NCI-H748 (cell line): Measurements from ENCODE around the gene TOMT.
"Not testable (repeated sequence)": the region's sequence is repeated elsewhere in the genome, so short reads cannot be mapped to it uniquely, and the experiment has no call there.

Source experiments
- DNase-seq: peaks from one replicate; lab custom pipeline; 2025; ENCODE audit not compliant: unreplicated experiment; lab: John Stamatoyannopoulos, UW

TOMT gene

DNA sequence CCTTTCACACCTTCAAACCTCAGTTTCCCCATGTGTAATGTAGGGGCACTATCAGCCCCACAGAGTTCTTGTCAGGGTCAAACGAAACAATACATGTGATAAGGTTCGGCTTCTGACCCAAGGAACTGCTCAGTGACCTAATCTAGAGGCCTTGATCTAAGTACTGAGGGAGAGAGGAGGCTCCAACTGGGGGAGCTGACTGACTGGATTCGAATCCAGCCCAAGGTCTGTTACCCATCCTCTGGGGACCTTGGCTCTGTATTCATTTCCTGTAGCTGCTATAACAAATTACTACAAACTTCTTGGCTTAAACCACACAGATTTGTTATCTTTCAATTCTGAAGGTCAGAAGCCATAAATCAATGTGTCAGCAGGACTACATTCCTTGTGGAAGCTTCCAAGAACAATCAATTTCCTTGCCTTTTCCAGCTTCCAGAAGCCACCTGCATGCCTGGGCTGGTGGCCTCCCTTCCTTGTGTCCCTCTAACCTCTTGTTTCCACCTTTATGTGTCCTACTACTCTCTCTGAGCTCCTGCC is 17.5 kb downstream of the TOMT start:
- no peak for DNase-seq

- DNase-seq: no peak
Observed at GRCh38 chr11:72124046-72124445, 18.3 kb downstream of the TOMT start.

DNA sequence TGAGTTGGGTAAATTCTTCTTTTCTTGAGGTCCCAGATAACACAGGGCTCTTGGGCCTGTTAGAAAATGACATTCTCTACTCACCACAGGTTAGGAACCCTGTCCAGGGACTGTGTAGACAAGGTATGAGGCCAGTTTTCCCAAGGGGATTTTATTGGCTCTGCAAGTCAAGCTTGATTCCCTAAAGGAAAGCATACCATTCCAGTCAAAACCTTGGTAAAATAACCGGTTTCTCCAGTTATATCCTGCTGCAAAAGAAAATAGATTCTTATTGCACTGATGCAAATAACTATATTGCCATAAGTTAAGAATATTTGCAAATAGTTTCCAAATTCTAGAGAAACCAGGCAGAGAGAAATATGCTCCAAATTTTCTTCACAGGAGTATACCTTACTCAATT is 20.2 kb downstream of the TOMT start:
- no peak for DNase-seq

- no peak for DNase-seq
Observed at GRCh38 chr11:72127923-72128322, 22.2 kb downstream of the TOMT start.

DNA sequence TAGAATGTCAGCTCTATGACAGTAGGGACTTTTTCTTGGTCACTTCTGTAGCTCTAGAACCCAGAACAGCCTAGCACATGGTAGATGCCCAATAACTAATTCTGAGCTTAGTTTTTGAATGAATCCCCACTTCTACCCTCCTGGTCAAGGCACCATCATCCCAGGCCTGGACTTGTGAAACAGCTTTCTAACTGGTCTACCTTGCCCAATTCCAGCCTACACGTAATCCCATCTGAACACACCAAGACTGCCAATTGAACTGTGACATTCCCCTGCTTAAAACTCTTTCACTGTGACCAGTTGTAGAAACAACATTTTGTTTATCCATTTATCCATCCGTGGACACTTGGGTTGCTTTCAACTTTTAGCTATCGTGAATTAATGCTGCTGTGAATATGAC is 23.7 kb downstream of the TOMT start:
- DNase-seq: no peak

- no peak for DNase-seq
Observed at GRCh38 chr11:72132646-72133045, 26.9 kb downstream of the TOMT start.

- not testable (repeated sequence) for DNase-seq
Observed at GRCh38 chr11:72135473-72135872, 29.7 kb downstream of the TOMT start, which contains the start of gene FOLR3. TSS of gene FOLR3 (plus strand) at chr11:72135725. CDS start at chr11:72135953, 228 bp downstream.

GRCh38 chr11:72135891-72136683 is 30.4 kb downstream of the TOMT start:
- no peak for DNase-seq

GRCh38 chr11:72136684-72137262 is 31.0 kb downstream of the TOMT start:
- DNase-seq: no peak

DNA sequence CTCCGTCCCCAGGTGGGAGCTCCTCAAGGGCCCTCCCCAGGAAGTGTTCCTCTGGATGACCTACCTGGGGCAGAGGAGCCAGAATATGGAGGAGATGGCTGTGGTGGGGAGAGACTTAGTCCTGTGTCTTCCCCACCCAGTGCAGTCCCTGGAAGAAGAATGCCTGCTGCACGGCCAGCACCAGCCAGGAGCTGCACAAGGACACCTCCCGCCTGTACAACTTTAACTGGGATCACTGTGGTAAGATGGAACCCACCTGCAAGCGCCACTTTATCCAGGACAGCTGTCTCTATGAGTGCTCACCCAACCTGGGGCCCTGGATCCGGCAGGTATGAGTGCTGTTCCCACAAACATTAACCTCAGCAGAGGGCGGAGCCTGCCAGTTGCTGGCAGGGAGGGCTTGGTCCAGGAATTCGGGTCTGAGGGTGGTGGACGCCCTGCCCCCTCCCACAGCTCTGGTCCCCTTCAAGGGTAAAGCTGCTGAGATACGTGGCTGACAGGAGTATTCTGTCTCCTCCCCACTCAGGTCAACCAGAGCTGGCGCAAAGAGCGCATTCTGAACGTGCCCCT is 33.2 kb downstream of the TOMT start:
- no peak for DNase-seq

GRCh38 chr11:72139500-72139899 is 33.8 kb downstream of the TOMT start:
- no peak for DNase-seq

- DNase-seq: no peak
Observed at GRCh38 chr11:72140661-72141060, 34.9 kb downstream of the TOMT start.

- no peak for DNase-seq
Observed at GRCh38 chr11:72141066-72141465, 35.3 kb downstream of the TOMT start.

- DNase-seq: not testable (repeated sequence)
Observed at GRCh38 chr11:72142086-72142485, 36.4 kb downstream of the TOMT start.

DNA sequence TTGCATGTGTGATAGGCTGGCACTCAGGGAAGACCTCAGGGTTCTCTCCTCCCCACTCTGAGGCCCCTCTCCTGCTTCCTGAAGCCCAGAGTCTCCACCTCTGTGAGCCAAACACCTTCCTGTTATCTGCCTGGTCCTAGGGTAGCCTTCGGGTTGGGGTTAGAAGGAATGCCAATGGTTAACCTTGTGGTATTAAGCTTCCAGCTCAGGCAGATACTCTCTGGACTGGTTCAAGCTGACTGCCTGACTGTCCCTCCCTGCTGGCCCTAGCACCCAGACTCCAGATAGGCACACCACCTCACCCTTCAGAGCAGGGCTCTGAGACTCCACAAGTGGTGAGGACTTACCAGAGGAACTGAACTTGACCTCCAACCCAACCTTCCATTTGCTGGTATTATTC is 36.8 kb downstream of the TOMT start:
- DNase-seq: not testable (repeated sequence)

- DNase-seq: no peak
Observed at GRCh38 chr11:72144807-72145565, 39.3 kb downstream of the TOMT start.

GRCh38 chr11:72146625-72147024 is 40.9 kb downstream of the TOMT start:
- DNase-seq: no peak

DNA sequence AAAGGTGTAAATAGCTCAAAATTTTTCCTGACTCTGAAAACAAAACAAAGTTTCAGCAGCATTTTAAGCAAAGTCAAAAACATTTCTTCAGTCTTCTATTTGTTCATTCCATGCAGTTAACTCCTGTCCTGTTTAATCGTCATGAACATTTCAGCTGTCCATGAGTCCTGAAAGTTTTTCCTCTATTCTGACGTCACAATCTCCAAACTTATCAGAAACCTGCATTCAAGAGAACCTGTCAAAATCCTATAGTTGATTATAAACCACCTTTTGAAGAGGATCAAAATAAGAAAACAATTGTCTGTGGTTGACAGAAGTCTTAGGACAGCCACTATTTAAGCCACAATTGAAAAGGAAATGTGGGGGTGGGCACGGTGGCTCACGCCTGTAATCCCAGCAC is 45.2 kb downstream of the TOMT start:
- DNase-seq: no peak

GRCh38 chr11:72153874-72154273 is 48.1 kb downstream of the TOMT start:
- not testable (repeated sequence) for DNase-seq

- DNase-seq: no peak
Observed at GRCh38 chr11:72154816-72155215, 49.1 kb downstream of the TOMT start.

DNA sequence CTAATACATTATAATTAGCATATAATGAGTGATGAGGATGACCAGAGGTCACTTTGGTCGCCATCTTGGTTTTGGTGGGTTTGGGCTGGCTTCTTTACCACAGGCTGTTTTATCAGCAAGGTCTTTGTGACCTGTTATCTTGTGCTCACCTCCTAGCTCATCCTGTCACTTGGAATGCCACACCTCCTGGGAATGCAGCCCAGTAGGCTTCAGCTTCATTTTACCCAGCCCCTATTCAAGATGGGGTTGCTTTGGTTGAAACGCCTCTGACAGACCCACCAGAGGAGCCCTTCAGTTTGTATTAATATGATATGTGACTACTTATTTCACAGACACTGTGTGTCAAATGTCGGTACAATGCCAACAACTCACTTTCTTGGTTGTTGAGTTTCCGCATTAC is 50.0 kb downstream of the TOMT start:
- DNase-seq: no peak
